ENCODE measurements around the gene RBM33. TPM values are rescaled to one million over a fixed set of nuclear protein-coding genes. Genes with fewer than 3 reads are reported as not detected.

RBM33 gene
- total RNA-seq, 1 donor from 2014 or later: 50.5 TPM

- Mint-ChIP-seq H3K9me3 (ENCODE audit: unreplicated experiment) (no peaks in the 10 kb centered on the region), H3K27ac (ENCODE audit: unreplicated experiment) (no peak overlapping the region), H3K4me1 (ENCODE audit: low read depth, unreplicated experiment) (no peaks in the 10 kb centered on the region), H3K4me3 (ENCODE audit: unreplicated experiment) (no peak overlapping the region), H3K27me3 (ENCODE audit: low read depth, unreplicated experiment) (no peaks in the 10 kb centered on the region), H3K36me3 (ENCODE audit: low read depth, unreplicated experiment) (peaks cover 18% of the 10 kb centered on the region)
- H3K4me3 ChIP-seq (ENCODE audit: insufficient read depth, low read depth, low read length): no peak overlapping the region
- TF ChIP-seq EZH2 (IDR thresholded peaks at IDR 0.05; ENCODE audit: insufficient read depth, low read length): no peak
- TF ChIP-seq, protein P1, sequence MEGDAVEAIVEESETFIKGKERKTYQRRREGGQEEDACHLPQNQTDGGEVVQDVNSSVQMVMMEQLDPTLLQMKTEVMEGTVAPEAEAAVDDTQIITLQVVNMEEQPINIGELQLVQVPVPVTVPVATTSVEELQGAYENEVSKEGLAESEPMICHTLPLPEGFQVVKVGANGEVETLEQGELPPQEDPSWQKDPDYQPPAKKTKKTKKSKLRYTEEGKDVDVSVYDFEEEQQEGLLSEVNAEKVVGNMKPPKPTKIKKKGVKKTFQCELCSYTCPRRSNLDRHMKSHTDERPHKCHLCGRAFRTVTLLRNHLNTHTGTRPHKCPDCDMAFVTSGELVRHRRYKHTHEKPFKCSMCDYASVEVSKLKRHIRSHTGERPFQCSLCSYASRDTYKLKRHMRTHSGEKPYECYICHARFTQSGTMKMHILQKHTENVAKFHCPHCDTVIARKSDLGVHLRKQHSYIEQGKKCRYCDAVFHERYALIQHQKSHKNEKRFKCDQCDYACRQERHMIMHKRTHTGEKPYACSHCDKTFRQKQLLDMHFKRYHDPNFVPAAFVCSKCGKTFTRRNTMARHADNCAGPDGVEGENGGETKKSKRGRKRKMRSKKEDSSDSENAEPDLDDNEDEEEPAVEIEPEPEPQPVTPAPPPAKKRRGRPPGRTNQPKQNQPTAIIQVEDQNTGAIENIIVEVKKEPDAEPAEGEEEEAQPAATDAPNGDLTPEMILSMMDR (IDR thresholded peaks at IDR 0.05; ENCODE audit: insufficient read depth, low read depth, low read length): no peak
- peaks cover 50% of the 10 kb centered on the region for H3K79me2 ChIP-seq (ENCODE audit: insufficient read depth, low read length)
- H3K27me3 ChIP-seq (ENCODE audit: insufficient read depth, low read length): no peaks in the 10 kb centered on the region
- peaks cover 33% of the 10 kb centered on the region for H3K36me3 ChIP-seq (ENCODE audit: insufficient read depth, low read length)
- H3K4me2 ChIP-seq (ENCODE audit: low read length): no peak overlapping the region
- no peaks in the 10 kb centered on the region for H3K9me3 ChIP-seq (ENCODE audit: insufficient read depth, low read depth, low read length)
- H3K4me1 ChIP-seq (ENCODE audit: insufficient read depth, low read length): no peaks in the 10 kb centered on the region
- DNase-seq (ENCODE audit: low read depth) (no peak), FAIRE-seq (no peak)
- H3K9ac ChIP-seq (ENCODE audit: low read length): no peak overlapping the region
- peaks cover 71% of the 10 kb centered on the region for H4K20me1 ChIP-seq (ENCODE audit: insufficient read depth, low read length)
- H3K27ac ChIP-seq (ENCODE audit: low read depth, low read length): no peak overlapping the region
- H2AFZ ChIP-seq (ENCODE audit: low read depth, low read length): no peak overlapping the region
Observed at GRCh38 chr7:155709453-155709852, 65.0 kb downstream of the RBM33 start.

GRCh38 chr7:155710031-155710430, 65.6 kb downstream of the RBM33 start:
- FAIRE-seq: no peak
- H3K36me3 Mint-ChIP-seq (ENCODE audit: low read depth, unreplicated experiment): peaks cover 18% of the 10 kb centered on the region
- Histone ChIP-seq H3K4me3 (ENCODE audit: insufficient read depth, low read depth, low read length) (no peak overlapping the region), H3K79me2 (ENCODE audit: insufficient read depth, low read length) (peaks cover 56% of the 10 kb centered on the region), H3K27ac (ENCODE audit: low read depth, low read length) (no peak overlapping the region), H2AFZ (ENCODE audit: low read depth, low read length) (no peak overlapping the region), H3K9me3 (ENCODE audit: insufficient read depth, low read depth, low read length) (no peaks in the 10 kb centered on the region), H3K9ac (ENCODE audit: low read length) (no peak overlapping the region), H4K20me1 (ENCODE audit: insufficient read depth, low read length) (peaks cover 71% of the 10 kb centered on the region), H3K36me3 (ENCODE audit: insufficient read depth, low read length) (peaks cover 33% of the 10 kb centered on the region), H3K4me1 (ENCODE audit: insufficient read depth, low read length) (no peaks in the 10 kb centered on the region), H3K27me3 (ENCODE audit: insufficient read depth, low read length) (no peaks in the 10 kb centered on the region), H3K4me2 (ENCODE audit: low read length) (no peak overlapping the region)
- no peaks in the 10 kb centered on the region for H3K9me3 Mint-ChIP-seq (ENCODE audit: unreplicated experiment)
- H3K27ac Mint-ChIP-seq (ENCODE audit: unreplicated experiment): no peak overlapping the region
- TF ChIP-seq, protein P1 (IDR thresholded peaks at IDR 0.05; ENCODE audit: insufficient read depth, low read depth, low read length): no peak
- TF ChIP-seq EZH2 (IDR thresholded peaks at IDR 0.05; ENCODE audit: insufficient read depth, low read length): no peak
- H3K27me3 Mint-ChIP-seq (ENCODE audit: low read depth, unreplicated experiment): no peaks in the 10 kb centered on the region
- no peaks in the 10 kb centered on the region for H3K4me1 Mint-ChIP-seq (ENCODE audit: low read depth, unreplicated experiment)
- no peak overlapping the region for H3K4me3 Mint-ChIP-seq (ENCODE audit: unreplicated experiment)
- no peak for DNase-seq (ENCODE audit: low read depth)

GRCh38 chr7:155710530-155710929, 66.1 kb downstream of the RBM33 start:
- Mint-ChIP-seq H3K9me3 (ENCODE audit: unreplicated experiment) (no peaks in the 10 kb centered on the region), H3K4me3 (ENCODE audit: unreplicated experiment) (no peak overlapping the region), H3K27ac (ENCODE audit: unreplicated experiment) (no peak overlapping the region), H3K36me3 (ENCODE audit: low read depth, unreplicated experiment) (peaks cover 18% of the 10 kb centered on the region), H3K27me3 (ENCODE audit: low read depth, unreplicated experiment) (no peaks in the 10 kb centered on the region), H3K4me1 (ENCODE audit: low read depth, unreplicated experiment) (no peaks in the 10 kb centered on the region)
- Histone ChIP-seq H3K4me1 (ENCODE audit: insufficient read depth, low read length) (no peaks in the 10 kb centered on the region), H3K4me3 (ENCODE audit: insufficient read depth, low read depth, low read length) (no peak overlapping the region), H3K4me2 (ENCODE audit: low read length) (no peak overlapping the region), H4K20me1 (ENCODE audit: insufficient read depth, low read length) (peaks cover 71% of the 10 kb centered on the region), H3K79me2 (ENCODE audit: insufficient read depth, low read length) (peaks cover 59% of the 10 kb centered on the region), H2AFZ (ENCODE audit: low read depth, low read length) (no peak overlapping the region), H3K36me3 (ENCODE audit: insufficient read depth, low read length) (peaks cover 31% of the 10 kb centered on the region), H3K9me3 (ENCODE audit: insufficient read depth, low read depth, low read length) (no peaks in the 10 kb centered on the region), H3K27ac (ENCODE audit: low read depth, low read length) (no peak overlapping the region), H3K9ac (ENCODE audit: low read length) (no peak overlapping the region), H3K27me3 (ENCODE audit: insufficient read depth, low read length) (no peaks in the 10 kb centered on the region)
- no peak for TF ChIP-seq EZH2 (IDR thresholded peaks at IDR 0.05; ENCODE audit: insufficient read depth, low read length)
- TF ChIP-seq, protein P1 (IDR thresholded peaks at IDR 0.05; ENCODE audit: insufficient read depth, low read depth, low read length): no peak
- DNase-seq (ENCODE audit: low read depth) (no peak), FAIRE-seq (no peak)
